Neural cell (in vitro differentiated cells): Measurements from ENCODE around the gene SRRM2. TPM values are rescaled to one million over a fixed set of nuclear protein-coding genes. Genes with fewer than 3 reads are reported as not detected.

ENCODE experiments used
- H2AFZ ChIP-seq: fragments of 200-600, 300-800 bp; sonication (generic), shearing (Covaris generic); 2 replicates; pipeline ENCODE4 v1.6.0; 2014; ENCODE audit warnings: low read depth, mild to moderate bottlenecking, antibody characterized with exemption, low read length, moderate library complexity
- H3F3A ChIP-seq: fragments of 200-600 bp; shearing (Covaris generic); 2 replicates; pipeline ENCODE4 v1.6.1; 2016; ENCODE audit warnings: mild to moderate bottlenecking, moderate library complexity, mixed read lengths, antibody characterized with exemption, low read length; ENCODE audit not compliant: insufficient read depth, poor library complexity, severe bottlenecking
- H3K27ac ChIP-seq: fragments of 200-600, 300-800 bp; sonication (generic), shearing (Covaris generic); 2 replicates; pipeline ENCODE4 v1.5.1; 2014; ENCODE audit warnings: mild to moderate bottlenecking, low read length, moderate library complexity
- H3K27me3 ChIP-seq: fragments of 300-800, 200-600 bp; sonication (generic), shearing (Covaris generic); 2 replicates; pipeline ENCODE4 v1.6.0; 2014; ENCODE audit warnings: mild to moderate bottlenecking, low read depth, low read length, moderate library complexity; ENCODE audit not compliant: insufficient read depth
- H3K36me3 ChIP-seq: fragments of 300-800, 200-600 bp; sonication (generic), shearing (Covaris generic); 2 replicates; pipeline ENCODE4 v1.5.1; 2014; ENCODE audit warnings: mild to moderate bottlenecking, antibody characterized with exemption, low read length, moderate library complexity; ENCODE audit not compliant: insufficient read depth
- H3K4me2 ChIP-seq: fragments of 300-800, 200-600 bp; sonication (generic), shearing (Covaris generic); 2 replicates; pipeline ENCODE4 v1.6.0; 2014; ENCODE audit warnings: mild to moderate bottlenecking, low read length
- H3K4me3 ChIP-seq: fragments of 300-800, 200-600 bp; sonication (generic), shearing (Covaris generic); 2 replicates; pipeline ENCODE4 v1.5.1; 2014; ENCODE audit warnings: mild to moderate bottlenecking, low read length, moderate library complexity
- H3K79me2 ChIP-seq: fragments of 200-600 bp; shearing (Covaris generic); replicated peaks from 2 replicates; pipeline ENCODE4 v1.6.0; 2014; ENCODE audit warnings: mild to moderate bottlenecking, low read length, moderate library complexity; ENCODE audit not compliant: insufficient read depth
- H3K9ac ChIP-seq: fragments of 300-800, 200-600 bp; sonication (generic), shearing (Covaris generic); 2 replicates; pipeline ENCODE4 v1.6.1; 2016; ENCODE audit warnings: mild to moderate bottlenecking, low read length, mixed read lengths
- H3K9me2 ChIP-seq: fragments of 200-600 bp; shearing (Covaris generic); 2 replicates; pipeline ENCODE4 v1.6.1; 2016; ENCODE audit warnings: mild to moderate bottlenecking, low read length, mixed read lengths; ENCODE audit not compliant: insufficient read depth
- H3K9me3 ChIP-seq: fragments of 200-600, 300-800 bp; sonication (generic), shearing (Covaris generic); 2 replicates; pipeline ENCODE4 v1.6.1; 2016; ENCODE audit warnings: mild to moderate bottlenecking, mixed run types, low read length, moderate library complexity, mixed read lengths
- H4K20me1 ChIP-seq: fragments of 200-600 bp; shearing (Covaris generic); 2 replicates; pipeline ENCODE4 v1.6.1; 2016; ENCODE audit warnings: mild to moderate bottlenecking, mixed run types; ENCODE audit not compliant: insufficient read depth
- CTCF ChIP-seq: fragments of 450-650 bp; IDR thresholded peaks from 2 replicates; pipeline ENCODE4 v1.5.1; 2014; ENCODE audit warnings: antibody characterized with exemption, mild to moderate bottlenecking, moderate library complexity; ENCODE audit not compliant: poor library complexity, severe bottlenecking
- EP300 ChIP-seq: fragments of 450-650 bp; conservative IDR thresholded peaks from 2 replicates; pipeline ENCODE4 v1.6.1; 2014; ENCODE audit warnings: antibody characterized with exemption, mild to moderate bottlenecking, moderate library complexity; ENCODE audit not compliant: poor library complexity, severe bottlenecking
- EZH2 ChIP-seq: fragments of 200-600, 300-800 bp; shearing (Covaris generic), sonication (generic); IDR thresholded peaks from 2 replicates; pipeline ENCODE4 v1.6.1; 2014; ENCODE audit warnings: antibody characterized with exemption, low read length, borderline replicate concordance, mild to moderate bottlenecking; ENCODE audit not compliant: insufficient read depth, poor library complexity, severe bottlenecking
- MXI1 ChIP-seq: fragments of 450-650 bp; conservative IDR thresholded peaks from 2 replicates; pipeline ENCODE4 v1.6.1; 2014; ENCODE audit warnings: antibody characterized with exemption, mild to moderate bottlenecking; ENCODE audit not compliant: poor library complexity, severe bottlenecking
- POLR2AphosphoS5 ChIP-seq: IDR thresholded peaks from 2 replicates; pipeline ENCODE4 v1.6.1; 2012
- RAD21 ChIP-seq: fragments of 450-650 bp; conservative IDR thresholded peaks from 2 replicates; pipeline ENCODE4 v1.6.1; 2014; ENCODE audit warnings: antibody characterized with exemption, mild to moderate bottlenecking, moderate library complexity
- REST ChIP-seq: IDR thresholded peaks from 2 replicates; pipeline ENCODE4 v1.6.1; 2012; ENCODE audit warnings: borderline replicate concordance
- SMC3 ChIP-seq: fragments of 450-650 bp; conservative IDR thresholded peaks from 2 replicates; pipeline ENCODE4 v1.6.1; 2014; ENCODE audit warnings: antibody characterized with exemption, mild to moderate bottlenecking, moderate library complexity; ENCODE audit not compliant: poor library complexity
- TAF1 ChIP-seq: IDR thresholded peaks from 2 replicates; pipeline ENCODE4 v1.6.1; 2012; ENCODE audit warnings: low read depth
- polyA plus RNA-seq: library from polyadenylated mRNA; depleted of rRNA; stranded (reverse); fragments of >200 nt; gene quantifications from 2 replicates; pipeline ENCODE4 v1.2.3, GENCODE V29; 2014

SRRM2 gene
- polyA plus RNA-seq, 1 donor from 2014 or later = 40.0 TPM

- H3K27me3 ChIP-seq = no peaks in the 10 kb centered on the region
- H3K36me3 ChIP-seq = peaks cover 4% of the 10 kb centered on the region
- no peaks in the 10 kb centered on the region for H4K20me1 ChIP-seq
- H3F3A ChIP-seq = no peaks in the 10 kb centered on the region
- H3K79me2 ChIP-seq = peaks cover 32% of the 10 kb centered on the region
- no peak for TF ChIP-seq TAF1
- TF ChIP-seq EP300 = no peak
- TF ChIP-seq EZH2 = no peak
- TF ChIP-seq RAD21 = no peak
- no peak for TF ChIP-seq POLR2AphosphoS5
- TF ChIP-seq REST = no peak
- no peak for TF ChIP-seq MXI1
- no peak for TF ChIP-seq SMC3
- no peak for TF ChIP-seq CTCF
- H3K4me3 ChIP-seq = no peak overlapping the region
- H3K9ac ChIP-seq = no peak overlapping the region
- H3K9me2 ChIP-seq = no peaks in the 10 kb centered on the region
- no peaks in the 10 kb centered on the region for H3K9me3 ChIP-seq
- H3K4me2 ChIP-seq = no peak overlapping the region
- H2AFZ ChIP-seq = no peak overlapping the region
- H3K27ac ChIP-seq = no peak overlapping the region
Observed at GRCh38 chr16:2773188-2773968, 20.9 kb downstream of the SRRM2 start.

GRCh38 chr16:2774161-2774891, 21.9 kb downstream of the SRRM2 start:
- Histone ChIP-seq H3K36me3 (peaks cover 4% of the 10 kb centered on the region), H3K27ac (no peak overlapping the region), H3K4me2 (no peak overlapping the region), H3K27me3 (no peaks in the 10 kb centered on the region), H3K9me2 (no peaks in the 10 kb centered on the region), H4K20me1 (no peaks in the 10 kb centered on the region), H3F3A (no peaks in the 10 kb centered on the region), H2AFZ (no peak overlapping the region), H3K9me3 (no peaks in the 10 kb centered on the region), H3K4me3 (no peak overlapping the region), H3K9ac (no peak overlapping the region), H3K79me2 (peaks cover 39% of the 10 kb centered on the region)
- TF ChIP-seq RAD21 (no peak), POLR2AphosphoS5 (no peak), TAF1 (no peak), MXI1 (no peak), EZH2 (no peak), REST (no peak), SMC3 (no peak), CTCF (no peak), EP300 (no peak)
